K562 (cell line): ENCODE data around the gene TTC39B. TPM values are rescaled to one million over a fixed set of nuclear protein-coding genes. Genes with fewer than 3 reads are reported as not detected.

Experiments used
- RAD21 ChIP-seq, 2 experiments: fragments of 250-450 bp in 1 of 2; fragments of 450-650 bp in 1 of 2; sonication (Bioruptor Pico) in 1 of 2; formaldehyde crosslinking in 1 of 2; IDR thresholded peaks in 1 of 2; conservative IDR thresholded peaks in 1 of 2; 2 replicates each; pipeline versions ENCODE4 v1.4.0 to v1.8.0; 2020 to 2022; ENCODE audit warnings: mild to moderate bottlenecking in 2 of 2, moderate library complexity in 1 of 2
- SMARCA5 ChIP-seq: fragments of 450-650 bp; IDR thresholded peaks from 2 replicates; pipeline ENCODE4 v1.6.1; 2016
- polyA plus RNA-seq, 8 experiments: library from polyadenylated mRNA; depleted of rRNA in 4 of 8; stranded (reverse) in 5 of 8; unstranded in 3 of 8; fragments of >200 nt; fragmentation: Nextera tagmentation in 2 of 8; fragmentation: Illumina TruSeq in 1 of 8; extraction: Ambion mirVana in 2 of 8; extraction: Trizol in 1 of 8; gene quantifications; 2 replicates each; pipeline versions ENCODE4 v1.2.1 to v1.2.3, GENCODE V29; 2011 to 2014; ENCODE audit warnings: inconsistent platforms in 1 of 8, missing spikeins in 1 of 8
- total RNA-seq, 7 experiments: library from RNA; depleted of rRNA in 6 of 7; stranded (reverse); fragments of >200 nt in 6 of 7; fragmentation: Illumina TruSeq in 2 of 7; extraction: Trizol in 2 of 7; gene quantifications; 2 replicates each; pipeline versions ENCODE4 v1.2.1 to v1.2.3, GENCODE V29; 2011 to 2021; ENCODE audit warnings: low replicate concordance in 1 of 7
- TF ChIP-seq, protein P1 (sequence below), 2 experiments: fragments of 450-650 bp; formaldehyde crosslinking in 1 of 2; IDR thresholded peaks; 2 replicates each; pipeline versions ENCODE4 v1.4.0 to v1.6.1; 2014 to 2020; ENCODE audit warnings: mild to moderate bottlenecking in 2 of 2, borderline replicate concordance in 1 of 2, low read depth in 1 of 2

TTC39B gene
- total and polyA plus RNA-seq, 9 of the 15 experiments (the other 6 are each of a cell fraction or from before 2014, with no cell fraction given): 0.32 to 1.2 (median 0.95) TPM

DNA sequence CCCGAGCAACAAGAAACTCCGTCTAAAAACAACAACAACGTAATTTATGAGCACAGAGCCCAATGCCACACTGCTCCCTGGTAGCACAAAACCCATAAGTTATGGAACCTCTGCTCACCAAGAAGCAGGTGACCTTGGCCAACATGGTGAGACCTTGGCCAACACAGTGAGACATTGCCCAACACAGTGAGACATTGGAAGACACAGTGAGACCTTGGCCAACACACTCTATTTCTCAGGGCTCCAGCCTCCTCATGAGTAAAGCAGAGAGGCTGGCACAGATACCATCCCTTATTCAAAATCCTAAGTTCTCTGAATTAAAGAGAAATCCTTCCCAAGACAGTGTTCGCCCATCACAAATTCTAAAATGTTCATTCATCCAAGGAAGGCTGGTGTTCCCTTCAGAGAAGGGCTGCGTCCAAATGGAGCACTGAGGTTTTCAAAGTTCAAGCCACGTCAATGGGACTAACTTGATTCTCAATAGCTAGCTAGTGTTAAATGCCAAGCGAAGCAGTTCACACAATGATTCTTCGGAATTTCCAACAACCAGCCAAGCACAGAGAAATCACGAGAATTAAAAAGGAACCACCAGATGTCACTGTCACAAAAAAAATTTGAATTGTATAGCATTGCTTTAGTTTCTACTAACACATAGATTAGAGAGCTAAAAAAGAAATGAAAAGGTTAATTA lies 29.5 kb downstream of the TTC39B start (continued):
- TF ChIP-seq, protein P1, sequence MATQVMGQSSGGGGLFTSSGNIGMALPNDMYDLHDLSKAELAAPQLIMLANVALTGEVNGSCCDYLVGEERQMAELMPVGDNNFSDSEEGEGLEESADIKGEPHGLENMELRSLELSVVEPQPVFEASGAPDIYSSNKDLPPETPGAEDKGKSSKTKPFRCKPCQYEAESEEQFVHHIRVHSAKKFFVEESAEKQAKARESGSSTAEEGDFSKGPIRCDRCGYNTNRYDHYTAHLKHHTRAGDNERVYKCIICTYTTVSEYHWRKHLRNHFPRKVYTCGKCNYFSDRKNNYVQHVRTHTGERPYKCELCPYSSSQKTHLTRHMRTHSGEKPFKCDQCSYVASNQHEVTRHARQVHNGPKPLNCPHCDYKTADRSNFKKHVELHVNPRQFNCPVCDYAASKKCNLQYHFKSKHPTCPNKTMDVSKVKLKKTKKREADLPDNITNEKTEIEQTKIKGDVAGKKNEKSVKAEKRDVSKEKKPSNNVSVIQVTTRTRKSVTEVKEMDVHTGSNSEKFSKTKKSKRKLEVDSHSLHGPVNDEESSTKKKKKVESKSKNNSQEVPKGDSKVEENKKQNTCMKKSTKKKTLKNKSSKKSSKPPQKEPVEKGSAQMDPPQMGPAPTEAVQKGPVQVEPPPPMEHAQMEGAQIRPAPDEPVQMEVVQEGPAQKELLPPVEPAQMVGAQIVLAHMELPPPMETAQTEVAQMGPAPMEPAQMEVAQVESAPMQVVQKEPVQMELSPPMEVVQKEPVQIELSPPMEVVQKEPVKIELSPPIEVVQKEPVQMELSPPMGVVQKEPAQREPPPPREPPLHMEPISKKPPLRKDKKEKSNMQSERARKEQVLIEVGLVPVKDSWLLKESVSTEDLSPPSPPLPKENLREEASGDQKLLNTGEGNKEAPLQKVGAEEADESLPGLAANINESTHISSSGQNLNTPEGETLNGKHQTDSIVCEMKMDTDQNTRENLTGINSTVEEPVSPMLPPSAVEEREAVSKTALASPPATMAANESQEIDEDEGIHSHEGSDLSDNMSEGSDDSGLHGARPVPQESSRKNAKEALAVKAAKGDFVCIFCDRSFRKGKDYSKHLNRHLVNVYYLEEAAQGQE (IDR thresholded peaks at IDR 0.05; ENCODE audit: borderline replicate concordance): peak; percentile 43; the same call in 1 of the 2 replicates
- TF ChIP-seq, protein P1 (CRISPR knock-in tag; IDR thresholded peaks at IDR 0.05; ENCODE audit: low read depth): no peak
- TF ChIP-seq SMARCA5 (no peak), RAD21 (CRISPR knock-in tag; conservative IDR thresholded peaks at IDR 0.05 in 1 of 2, IDR thresholded peaks at IDR 0.05 in 1 of 2) (peak; percentile 59 to 62)
